Mesangial cell (primary cell): ENCODE data around the gene TAL1. TPM values are rescaled to one million over a fixed set of nuclear protein-coding genes. Genes with fewer than 3 reads are reported as not detected.

Experiments used
- total RNA-seq: library from RNA; depleted of rRNA; stranded (reverse); fragments of >200 nt; gene quantifications from 2 replicates; pipeline ENCODE4 v1.2.3, GENCODE V29; 2015

Gene TAL1
- total RNA-seq, result 1.5 and 2.9 TPM in 2 replicates

DNA sequence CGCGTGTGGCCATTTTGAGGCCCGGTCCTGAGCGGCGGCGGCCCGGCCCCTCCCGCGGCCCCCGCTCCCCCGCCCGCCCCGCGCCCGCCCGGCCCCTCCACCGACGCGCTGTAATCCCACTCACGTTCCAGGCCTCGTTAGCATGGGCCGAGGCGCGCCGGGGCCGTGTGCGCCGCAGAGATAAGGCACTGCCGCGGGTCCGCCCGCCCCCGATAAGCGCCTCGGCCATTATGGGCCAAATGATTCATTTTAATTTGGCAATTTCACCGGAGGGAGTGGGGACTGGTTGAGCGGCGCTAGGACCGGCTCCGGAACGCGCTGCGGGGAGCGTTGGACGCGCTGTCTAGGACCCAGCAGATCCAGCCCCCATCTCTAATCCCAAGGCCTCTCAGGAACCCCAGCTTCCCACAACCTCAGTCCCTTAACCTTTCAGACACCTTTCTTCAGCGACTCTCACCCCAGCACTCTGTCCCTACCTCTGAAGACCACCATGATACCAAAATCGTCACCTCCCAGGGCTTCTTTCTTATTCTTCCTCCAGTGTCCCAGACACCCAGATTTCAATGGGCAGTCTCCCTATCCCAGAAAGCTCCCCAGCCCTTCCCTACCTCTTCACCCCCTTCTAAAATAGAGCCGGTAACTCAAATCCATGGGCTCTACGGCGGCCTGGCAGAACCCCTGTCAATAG is at the start of gene TAL1:
TSS of gene TAL1 (minus strand) at position 39 of the 688 bp plus-strand sequence. CDS start 6,337 bp downstream, outside the sequence.

DNA sequence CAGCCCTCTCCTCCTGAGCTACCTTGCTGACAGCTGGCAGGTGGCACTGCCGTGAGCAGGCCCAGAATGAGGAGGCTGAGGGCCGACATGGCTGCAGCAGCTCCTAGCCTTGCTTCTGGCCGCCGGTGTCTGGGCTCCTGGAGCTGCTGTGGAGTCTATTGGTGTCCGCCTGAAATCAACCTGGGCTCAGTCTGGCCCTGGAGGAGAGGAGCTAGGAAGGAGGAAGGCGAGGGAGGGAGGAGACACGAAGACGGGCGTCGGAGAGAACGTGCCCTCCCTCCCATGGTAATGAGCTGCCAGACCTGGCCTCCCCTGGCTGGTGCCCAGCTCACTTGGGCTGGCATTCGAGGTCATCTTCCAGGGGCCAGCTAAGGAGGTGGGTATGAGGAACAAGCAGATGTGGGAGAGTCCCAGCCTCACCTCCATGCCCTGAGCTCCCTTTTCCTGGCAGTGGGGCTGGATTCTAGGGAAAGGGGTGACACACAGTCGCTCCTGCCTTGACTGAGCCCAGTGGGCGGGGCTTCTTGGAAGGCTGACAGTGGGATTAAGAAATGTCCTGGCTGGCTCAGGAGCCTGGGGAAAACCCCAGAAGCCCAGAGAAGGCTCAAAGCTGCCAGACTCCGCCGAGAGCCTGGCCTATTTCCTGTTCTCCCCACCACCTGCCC is 42.0 kb downstream of the TAL1 start, which contains the start of gene PDZK1IP1:
TSS of gene PDZK1IP1 (minus strand) at position 193 of the 665 bp plus-strand sequence. CDS start at position 89, 104 bp downstream.

Other genes with a start within 250 kb of the TAL1 start
- gene CYP4X1, start 208.6 kb downstream of the TAL1 start, total RNA-seq, result 1.4 TPM in 1 of 2 replicates, not detected in the other
- not detected in 2 replicates for gene CYP4Z1, start 165.0 kb downstream of the TAL1 start, total RNA-seq
- not detected in 2 replicates for gene CYP4A22, start 94.8 kb downstream of the TAL1 start, total RNA-seq
- 7.3 and 122 TPM in 2 replicates for gene PDZK1IP1, start 42.2 kb downstream of the TAL1 start, total RNA-seq
- 3.2 and 22.2 TPM in 2 replicates for gene STIL, start 81.9 kb upstream of the TAL1 start, total RNA-seq
- gene CMPK1, start 101.6 kb upstream of the TAL1 start, total RNA-seq, result 25.9 and 39.8 TPM in 2 replicates
- gene FOXE3, start 184.1 kb upstream of the TAL1 start, total RNA-seq, result not detected in 2 replicates
- 0.16 and 0.51 TPM in 2 replicates for gene FOXD2, start 205.8 kb upstream of the TAL1 start, total RNA-seq